ENCODE results near the gene SLC48A1.
A peak's percentile ranks its signal among the peaks of the same experiment; 100 is the strongest.
"Not testable (repeated sequence)": the region's sequence is repeated elsewhere in the genome, so short reads cannot be mapped to it uniquely, and the experiment has no call there.

SLC48A1 gene

DNA sequence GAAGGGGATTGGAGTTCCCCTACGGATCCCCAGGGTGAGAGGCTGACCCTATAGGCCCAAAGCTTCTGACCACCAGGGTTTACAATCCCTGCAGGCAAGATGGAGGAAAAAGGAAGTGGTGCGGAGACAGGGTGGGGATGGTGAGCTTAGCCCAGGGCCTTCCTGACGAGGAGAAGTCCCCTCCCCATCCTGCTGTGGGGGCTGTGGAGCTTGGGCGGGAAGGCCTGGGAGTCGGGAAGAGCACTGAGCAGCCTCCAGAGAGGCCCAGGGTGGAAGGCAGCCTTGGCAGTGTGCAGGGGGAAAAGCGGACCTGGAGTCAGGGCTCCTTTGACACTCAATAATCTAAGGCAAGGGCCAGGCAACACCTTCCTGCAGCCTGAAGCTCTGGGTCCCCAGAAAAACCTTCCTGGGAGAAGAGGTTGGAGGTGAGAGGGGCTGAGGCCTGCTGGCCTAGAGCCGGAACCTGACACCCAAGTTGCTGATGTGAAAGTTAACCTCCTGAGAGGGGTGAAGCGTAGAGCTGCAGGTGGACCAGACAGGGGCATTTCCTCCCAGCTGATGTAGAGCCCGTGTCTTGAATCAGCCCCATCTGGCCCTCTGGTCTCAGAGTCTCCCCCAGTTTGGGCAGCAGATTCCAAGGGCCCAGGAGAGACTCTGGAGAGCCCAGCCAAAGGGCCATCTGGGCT, 40.6 kb downstream of the SLC48A1 start:
- DNase-seq: no peak

GRCh38 chr12:47814539-47815170, 41.6 kb downstream of the SLC48A1 start:
- DNase-seq: no peak

GRCh38 chr12:47815447-47815846, 42.4 kb downstream of the SLC48A1 start:
- not testable (repeated sequence) for DNase-seq

DNA sequence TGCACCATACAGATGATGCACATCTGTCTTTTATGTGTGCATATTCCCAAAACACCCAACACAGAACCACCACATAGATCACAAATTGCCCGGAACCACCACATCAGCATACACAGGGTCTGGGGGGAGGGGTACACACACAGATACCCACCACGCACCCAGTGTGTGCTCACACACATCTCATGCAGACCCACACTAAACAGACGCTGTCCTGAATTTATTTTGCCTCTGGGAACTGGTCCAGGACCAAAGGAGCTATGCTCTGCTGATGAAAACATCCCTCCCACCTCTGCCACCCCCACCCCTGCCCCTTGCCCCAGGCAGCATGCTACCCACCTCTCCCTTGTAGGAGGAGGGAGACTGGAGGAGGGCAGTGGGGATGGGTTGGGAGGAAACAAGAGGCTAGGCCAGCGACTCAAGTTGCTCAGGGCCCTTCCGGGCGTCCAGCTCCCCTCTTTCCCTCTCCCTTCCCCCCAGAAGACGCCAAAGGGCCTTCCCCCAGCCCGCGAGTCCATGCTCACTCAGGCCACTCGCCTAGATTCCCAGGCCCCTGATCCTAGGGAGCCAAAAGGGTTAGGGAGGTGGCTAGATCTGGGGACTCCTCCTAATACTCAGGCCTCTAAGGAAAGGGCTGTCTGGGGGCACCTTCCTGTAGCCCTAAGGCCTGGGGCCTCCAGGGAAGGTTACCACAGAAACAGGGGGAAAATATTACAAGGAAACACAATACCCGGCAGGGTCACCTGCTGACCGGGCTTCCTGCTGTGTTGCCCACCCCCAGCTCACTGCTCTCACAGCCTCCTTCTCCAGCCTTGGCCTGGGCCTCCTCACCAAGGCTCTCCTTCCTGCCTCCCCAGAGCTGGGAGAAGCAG, 43.6 kb downstream of the SLC48A1 start:
- DNase-seq: no peak

GRCh38 chr12:47817272-47818006, 44.4 kb downstream of the SLC48A1 start:
- no peak for DNase-seq

DNA sequence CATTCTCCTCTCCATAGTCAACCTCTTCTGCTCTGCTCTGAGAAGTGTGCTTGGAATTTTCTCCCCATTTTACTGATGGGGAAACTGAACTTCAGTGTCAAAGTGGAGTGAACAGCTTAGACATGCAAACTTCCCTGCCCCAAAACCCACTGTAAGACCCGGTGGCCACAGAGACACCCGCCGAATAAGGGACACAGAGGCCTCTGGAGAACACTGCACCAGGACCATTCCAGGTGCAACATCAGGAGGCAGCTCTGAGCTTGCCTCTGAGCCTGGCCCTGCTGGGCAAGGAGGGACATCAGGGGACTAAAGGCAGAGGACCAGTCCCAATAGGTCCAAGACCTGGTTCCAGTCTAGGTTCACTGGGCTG, 45.0 kb downstream of the SLC48A1 start:
- no peak for DNase-seq

GRCh38 chr12:47818467-47819137, 45.6 kb downstream of the SLC48A1 start:
- no peak for DNase-seq

DNA sequence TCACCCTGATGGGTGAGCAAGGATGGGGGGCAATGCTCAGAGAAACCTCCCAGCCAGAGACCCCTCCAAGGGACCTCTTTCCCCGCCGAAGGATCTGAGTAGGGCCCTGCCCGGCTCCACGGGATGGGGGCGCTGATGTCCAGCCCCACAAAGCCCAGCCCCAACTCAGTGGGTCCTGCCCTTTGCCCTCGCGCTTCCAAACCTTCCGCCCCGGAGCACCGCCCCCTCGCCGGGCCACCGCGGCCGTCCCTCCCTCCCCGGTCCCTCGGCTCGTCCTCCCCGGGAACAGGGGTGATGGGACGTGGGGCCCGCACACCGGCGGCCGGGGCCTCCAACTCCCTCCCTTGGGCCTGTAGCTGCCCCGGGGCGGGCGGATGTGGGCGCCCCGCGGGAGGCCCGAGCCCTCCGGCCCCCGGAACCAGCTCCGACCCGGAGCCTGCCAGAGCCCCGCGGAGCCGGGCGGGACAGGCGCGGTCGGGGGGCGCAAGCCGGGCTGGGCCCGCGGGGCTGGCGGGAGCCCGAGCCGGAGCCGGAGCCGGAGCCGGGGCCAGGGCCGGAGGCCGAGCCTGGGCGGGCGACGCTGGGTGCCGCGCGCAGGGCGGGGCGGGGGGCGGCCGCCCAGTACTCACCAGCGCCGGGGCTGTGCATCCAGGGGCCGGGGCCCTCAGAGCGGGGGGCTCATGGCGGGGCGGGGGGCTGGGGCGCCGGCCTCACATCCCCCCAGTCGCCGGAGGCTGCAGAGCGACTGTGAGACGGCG, 46.3 kb downstream of the SLC48A1 start:
- peak; percentile 26 for DNase-seq

DNA sequence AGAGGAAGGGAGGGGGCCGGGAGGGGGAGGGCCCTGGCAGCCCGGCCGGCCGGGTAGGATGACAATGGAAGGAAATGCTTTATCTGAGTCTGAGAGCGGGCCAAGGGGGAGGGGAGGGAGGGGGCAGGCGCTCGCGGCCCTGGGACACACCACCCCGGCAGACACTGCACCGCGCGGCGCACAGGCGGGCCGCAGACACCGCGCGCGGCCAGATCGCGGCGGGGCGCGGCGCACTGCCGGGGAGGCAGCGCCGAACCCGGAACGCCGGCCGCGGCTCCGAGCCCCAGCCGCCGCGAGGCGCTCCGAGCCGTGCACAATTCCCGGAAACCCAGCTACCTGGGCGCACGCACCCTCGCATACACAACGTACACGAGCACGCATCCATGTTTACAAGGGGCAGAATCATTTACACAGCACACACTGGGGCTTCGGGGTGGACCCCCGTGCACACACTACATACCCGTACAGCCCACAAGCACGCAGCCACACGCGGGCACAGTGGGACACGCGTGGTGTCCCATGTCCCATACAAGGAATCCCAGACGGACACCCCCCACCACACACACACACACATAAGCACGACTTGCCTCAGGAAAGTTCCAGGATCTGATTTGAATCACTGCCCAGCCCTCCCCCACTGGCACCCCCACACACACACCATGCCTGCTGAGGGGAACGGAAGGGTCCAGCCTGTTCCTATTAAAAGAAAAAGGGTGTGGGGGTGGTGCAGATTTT, 47.0 kb downstream of the SLC48A1 start, which contains the start of gene HDAC7:
Gene HDAC7, minus strand, starts transcription at position 8 of the 735 bp plus-strand sequence. CDS start 118 bp downstream, outside the sequence.
- DNase-seq: peak; percentile 33

- no peak for DNase-seq
Measured at GRCh38 chr12:47820631-47821345, 47.8 kb downstream of the SLC48A1 start.

DNA sequence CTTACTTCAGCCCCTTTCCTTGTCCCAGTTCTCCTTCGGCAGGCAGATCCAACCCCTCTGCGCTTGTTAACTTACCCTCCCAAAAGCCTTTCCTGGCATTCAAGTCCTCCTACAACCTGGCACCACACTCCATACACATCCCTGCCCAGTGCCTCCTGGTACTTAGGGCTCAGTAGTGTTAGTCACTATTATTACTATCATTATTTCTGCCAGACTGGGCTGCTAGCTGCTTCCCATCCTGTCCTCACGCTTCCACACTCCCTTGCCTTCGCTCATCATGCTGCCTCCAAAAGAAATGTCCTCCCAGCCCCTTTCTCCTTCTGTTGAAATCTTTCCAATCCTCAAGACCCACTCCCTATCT, 48.3 kb downstream of the SLC48A1 start:
- no peak for DNase-seq

DNA sequence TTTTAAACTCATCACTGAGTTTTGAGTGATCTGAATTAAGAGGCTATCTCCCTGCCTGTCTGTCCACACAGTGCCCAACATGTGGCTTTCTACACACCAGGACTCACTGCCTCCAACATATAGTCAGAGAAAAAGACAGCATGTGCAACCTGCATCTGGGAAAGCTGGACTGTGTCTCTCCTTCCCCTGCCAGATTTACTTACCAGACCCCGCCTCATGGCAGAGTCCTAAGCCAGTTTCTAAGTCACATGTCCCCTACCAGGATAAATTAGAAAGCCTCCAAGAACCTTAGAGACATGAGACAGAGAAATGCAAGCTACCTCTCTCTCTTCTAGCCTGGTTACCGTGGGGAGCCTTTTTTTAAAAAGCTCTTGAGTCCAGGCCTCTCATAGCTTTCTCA, 49.4 kb downstream of the SLC48A1 start:
- DNase-seq: no peak

DNA sequence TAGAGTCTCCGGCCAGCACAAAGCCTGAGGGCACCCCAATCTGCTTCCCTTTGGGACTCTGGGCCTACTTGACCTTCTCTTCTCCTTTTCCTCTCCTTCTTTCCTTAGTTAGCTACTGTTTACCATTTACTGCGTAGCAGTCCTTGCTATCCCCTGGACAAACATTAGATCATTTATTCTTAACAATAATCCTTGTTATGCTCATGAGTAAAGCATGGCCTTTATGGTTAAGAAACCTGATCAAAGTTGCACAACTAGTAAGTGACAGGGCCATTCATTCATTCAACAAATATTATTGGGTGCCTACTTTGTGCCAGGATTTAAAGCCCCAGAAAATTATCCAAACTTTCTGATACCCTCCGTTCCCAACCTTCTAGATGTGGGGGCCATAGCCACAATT, 49.8 kb downstream of the SLC48A1 start:
- no peak for DNase-seq

- no peak for DNase-seq
Measured at GRCh38 chr12:47823422-47824086, 50.5 kb downstream of the SLC48A1 start.

DNA sequence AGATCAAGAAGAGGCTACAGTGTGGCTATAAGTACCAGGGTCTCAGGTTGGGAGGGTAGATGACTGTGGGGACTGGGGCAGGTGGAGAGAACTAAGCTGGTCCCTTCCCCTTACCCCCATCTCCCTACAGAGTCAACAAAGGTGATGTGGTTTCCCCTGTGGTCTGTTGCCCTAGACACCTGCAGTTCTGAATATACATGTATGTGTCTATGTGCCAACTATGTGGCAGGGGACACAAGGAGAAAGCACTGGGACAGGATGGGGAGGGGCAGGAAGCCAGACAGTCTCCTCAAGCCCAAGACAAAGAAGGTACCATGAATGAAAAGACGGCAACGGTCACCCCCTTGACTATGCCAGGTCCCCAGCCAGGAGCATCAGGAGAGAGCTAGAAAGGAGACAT, 51.2 kb downstream of the SLC48A1 start:
- DNase-seq: no peak

GRCh38 chr12:47824635-47825034, 51.6 kb downstream of the SLC48A1 start:
- no peak for DNase-seq

DNA sequence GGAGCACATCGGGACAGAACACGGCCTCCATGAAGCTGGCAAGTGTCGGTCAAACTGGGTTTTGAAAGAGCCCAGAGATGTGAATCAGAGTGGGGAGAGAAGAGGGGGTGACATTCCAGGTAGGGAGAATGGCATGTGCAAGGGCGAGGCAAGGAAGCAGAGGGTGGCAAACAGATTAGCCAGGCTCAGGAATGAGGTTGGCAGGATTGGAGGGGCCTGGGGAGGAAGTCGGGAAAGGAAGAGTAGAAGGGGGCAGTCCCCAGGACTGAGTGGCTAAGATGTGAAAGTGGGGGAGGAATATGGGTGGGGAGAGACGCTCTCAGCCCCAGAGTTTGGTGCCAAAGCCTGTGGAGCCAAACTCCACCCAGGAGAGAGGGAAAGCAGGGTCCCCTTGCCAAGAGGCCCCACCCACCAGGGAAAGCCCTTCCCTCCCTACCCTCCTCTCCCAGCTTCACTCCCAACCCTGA, 52.2 kb downstream of the SLC48A1 start:
- no peak for DNase-seq

DNA sequence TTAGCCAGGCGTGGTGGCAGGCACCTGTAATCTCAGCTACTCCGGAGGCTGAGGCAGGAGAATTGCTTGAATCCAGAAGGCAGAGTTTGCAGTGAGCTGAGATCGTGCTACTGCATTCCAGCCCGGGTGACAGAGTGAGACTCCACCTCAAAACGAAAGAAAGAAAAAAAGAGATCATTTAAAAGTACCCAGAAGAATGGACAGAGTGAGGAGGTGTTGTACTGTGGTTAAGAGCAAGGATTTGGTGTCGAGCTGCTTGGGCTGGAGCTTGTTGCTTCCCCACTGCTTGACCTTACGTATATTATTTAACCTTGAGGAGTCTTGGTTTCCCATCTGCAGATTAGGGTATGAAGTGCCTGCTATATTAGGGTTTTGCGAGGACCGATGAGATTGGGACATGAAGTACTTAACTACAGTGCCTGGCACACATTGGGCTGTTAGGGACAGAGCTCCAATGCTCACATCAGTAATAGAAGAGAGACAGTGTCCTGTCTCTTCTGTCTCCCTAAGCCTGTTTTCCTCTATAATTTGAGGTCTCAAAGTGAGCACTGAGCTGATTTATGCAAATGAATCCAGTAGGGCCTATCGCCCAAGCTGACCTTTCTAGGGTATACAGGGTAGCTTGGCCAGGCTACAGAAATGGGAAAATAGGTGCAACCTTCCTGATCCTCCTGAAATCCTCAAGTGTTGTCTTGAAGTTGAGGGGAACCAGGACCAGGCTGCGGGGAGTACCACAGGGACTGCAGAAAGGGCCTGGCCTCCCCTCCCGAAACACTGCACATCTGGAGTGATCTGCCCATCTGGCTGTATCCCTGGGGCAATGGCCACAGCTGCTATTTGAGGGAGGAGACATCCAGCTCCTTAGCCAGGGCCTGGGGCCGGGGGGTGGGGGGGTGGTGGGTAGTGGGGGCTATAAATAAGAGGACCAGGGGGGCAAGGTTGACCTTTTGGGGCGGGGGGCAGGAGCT, 55.3 kb downstream of the SLC48A1 start:
- no peak for DNase-seq

Measured in NCI-H510A treated with DMSO at 0.1 percent for 48 hours (cell line).